HepG2 (cell line): ENCODE results near the gene EXPH5. TPM values are rescaled to one million over a fixed set of nuclear protein-coding genes. Genes with fewer than 3 reads are reported as not detected.

Source experiments
- EED ChIP-seq: sonication (generic); formaldehyde crosslinking; IDR thresholded peaks from 2 replicates; pipeline ENCODE4 v1.5.0; 2020; ENCODE audit warnings: mild to moderate bottlenecking, missing genetic modification reagents
- FOXM1 ChIP-seq: sonication (generic); formaldehyde crosslinking; IDR thresholded peaks from 2 replicates; pipeline ENCODE4 v1.5.0; 2020; ENCODE audit warnings: missing genetic modification reagents
- HHEX ChIP-seq: IDR thresholded peaks from 2 replicates; pipeline ENCODE4 v1.6.1; 2016; ENCODE audit warnings: control low read depth
- MBD4 ChIP-seq: IDR thresholded peaks from 2 replicates; pipeline ENCODE4 v1.6.1; 2012; ENCODE audit warnings: low read length, inconsistent platforms, borderline replicate concordance
- MTF1 ChIP-seq: sonication (generic); formaldehyde crosslinking; IDR thresholded peaks from 2 replicates; pipeline ENCODE4 v1.5.0; 2020; ENCODE audit warnings: missing genetic modification reagents
- NFE2L2 ChIP-seq: fragments of 150-350 bp; IDR thresholded peaks from 2 replicates; pipeline ENCODE4 v1.6.1; 2014; ENCODE audit warnings: low read length
- NFRKB ChIP-seq: fragments of 450-650 bp; IDR thresholded peaks from 2 replicates; pipeline ENCODE4 v1.6.1; 2017
- RFXANK ChIP-seq: IDR thresholded peaks from 2 replicates; pipeline ENCODE4 v1.6.1; 2016
- RFXAP ChIP-seq: sonication (generic); formaldehyde crosslinking; IDR thresholded peaks from 2 replicates; pipeline ENCODE4 v1.4.0; 2020; ENCODE audit warnings: missing genetic modification reagents, borderline replicate concordance
- SMARCE1 ChIP-seq: fragments of 450-650 bp; IDR thresholded peaks from 2 replicates; pipeline ENCODE4 v1.6.1; 2017; ENCODE audit warnings: borderline replicate concordance
- SP140L ChIP-seq: sonication (generic); formaldehyde crosslinking; IDR thresholded peaks from 2 replicates; pipeline ENCODE4 v1.4.0; 2020; ENCODE audit warnings: missing genetic modification reagents, borderline replicate concordance
- SRF ChIP-seq: IDR thresholded peaks from 2 replicates; pipeline ENCODE4 v1.6.1; 2011; ENCODE audit warnings: mild to moderate bottlenecking, low read depth, low read length, moderate library complexity
- TAF1 ChIP-seq: sonication (generic); formaldehyde crosslinking; IDR thresholded peaks from 2 replicates; pipeline ENCODE4 v1.4.0; 2020; ENCODE audit warnings: missing genetic modification reagents
- ZFP90 ChIP-seq: sonication (generic); formaldehyde crosslinking; IDR thresholded peaks from 2 replicates; pipeline ENCODE4 v1.8.0; 2022; ENCODE audit warnings: missing genetic modification reagents, mild to moderate bottlenecking, inconsistent platforms, borderline replicate concordance
- ZFX ChIP-seq: sonication (generic); formaldehyde crosslinking; IDR thresholded peaks from 2 replicates; pipeline ENCODE4 v1.4.0; 2020; ENCODE audit warnings: mild to moderate bottlenecking, low read depth, missing genetic modification reagents, moderate library complexity
- ZFY ChIP-seq: sonication (generic); formaldehyde crosslinking; IDR thresholded peaks from 2 replicates; pipeline ENCODE4 v1.4.0; 2020; ENCODE audit warnings: missing genetic modification reagents
- ZMYM4 ChIP-seq: sonication (generic); formaldehyde crosslinking; IDR thresholded peaks from 2 replicates; pipeline ENCODE4 v1.8.1; 2023; ENCODE audit warnings: mild to moderate bottlenecking, missing genetic modification reagents
- ZNF251 ChIP-seq: sonication (generic); formaldehyde crosslinking; IDR thresholded peaks from 2 replicates; pipeline ENCODE4 v1.9.0; 2021; ENCODE audit warnings: mild to moderate bottlenecking, missing genetic modification reagents
- ZNF629 ChIP-seq: sonication (generic); formaldehyde crosslinking; conservative IDR thresholded peaks from 2 replicates; pipeline ENCODE4 v1.5.0; 2020; ENCODE audit warnings: missing genetic modification reagents
- ZNF672 ChIP-seq: sonication (generic); formaldehyde crosslinking; IDR thresholded peaks from 2 replicates; pipeline ENCODE4 v1.8.1; 2022; ENCODE audit warnings: missing genetic modification reagents
- ZNF777 ChIP-seq: sonication (generic); formaldehyde crosslinking; IDR thresholded peaks from 2 replicates; pipeline ENCODE4 v1.4.0; 2020; ENCODE audit warnings: missing genetic modification reagents
- ZNF792 ChIP-seq: IDR thresholded peaks from 2 replicates; pipeline ENCODE4 v1.6.1; 2016
- ZNF879 ChIP-seq: sonication (generic); formaldehyde crosslinking; IDR thresholded peaks from 2 replicates; pipeline ENCODE4 v1.8.1; 2023; ENCODE audit warnings: missing genetic modification reagents
- polyA plus RNA-seq, 8 experiments: library from polyadenylated mRNA; depleted of rRNA in 3 of 8; stranded (reverse) in 7 of 8; unstranded in 1 of 8; fragments of >200 nt; fragmentation: Illumina TruSeq in 4 of 8; extraction: Trizol in 4 of 8; gene quantifications; 2 replicates each; pipeline versions ENCODE4 v1.2.1 to v1.2.3, GENCODE V29; 2011 to 2016; ENCODE audit warnings: low read depth in 4 of 8, missing spikeins in 1 of 8, mixed read lengths in 1 of 8; ENCODE audit not compliant: insufficient read depth in 1 of 8
- total RNA-seq, 5 experiments: library from RNA; depleted of rRNA; stranded (reverse); fragments of >200 nt; fragmentation: Illumina TruSeq; extraction: Trizol; gene quantifications; 2 replicates each; pipeline ENCODE4 v1.2.3, GENCODE V29; 2016; ENCODE audit warnings: low read depth in 1 of 5
- TF ChIP-seq, protein P1 (sequence below): IDR thresholded peaks from 2 replicates; pipeline ENCODE4 v1.6.1; 2016
- TF ChIP-seq, protein P2 (sequence below): sonication (generic); formaldehyde crosslinking; IDR thresholded peaks from 2 replicates; pipeline ENCODE4 v1.5.0; 2020; ENCODE audit warnings: missing genetic modification reagents
- TF ChIP-seq, protein P3 (sequence below): sonication (generic); formaldehyde crosslinking; IDR thresholded peaks from 2 replicates; pipeline ENCODE4 v1.5.1; 2020; ENCODE audit warnings: missing genetic modification reagents, mild to moderate bottlenecking, borderline replicate concordance
- TF ChIP-seq, protein P4 (sequence below): sonication (generic); formaldehyde crosslinking; IDR thresholded peaks from 2 replicates; pipeline ENCODE4 v1.5.1; 2020; ENCODE audit warnings: mild to moderate bottlenecking, missing genetic modification reagents

The EXPH5 gene
- total and polyA plus RNA-seq, 2 of the 13 experiments (the other 11 are each of a cell fraction or from before 2014, with no cell fraction given): under 0.01 to 0.02 TPM

DNA sequence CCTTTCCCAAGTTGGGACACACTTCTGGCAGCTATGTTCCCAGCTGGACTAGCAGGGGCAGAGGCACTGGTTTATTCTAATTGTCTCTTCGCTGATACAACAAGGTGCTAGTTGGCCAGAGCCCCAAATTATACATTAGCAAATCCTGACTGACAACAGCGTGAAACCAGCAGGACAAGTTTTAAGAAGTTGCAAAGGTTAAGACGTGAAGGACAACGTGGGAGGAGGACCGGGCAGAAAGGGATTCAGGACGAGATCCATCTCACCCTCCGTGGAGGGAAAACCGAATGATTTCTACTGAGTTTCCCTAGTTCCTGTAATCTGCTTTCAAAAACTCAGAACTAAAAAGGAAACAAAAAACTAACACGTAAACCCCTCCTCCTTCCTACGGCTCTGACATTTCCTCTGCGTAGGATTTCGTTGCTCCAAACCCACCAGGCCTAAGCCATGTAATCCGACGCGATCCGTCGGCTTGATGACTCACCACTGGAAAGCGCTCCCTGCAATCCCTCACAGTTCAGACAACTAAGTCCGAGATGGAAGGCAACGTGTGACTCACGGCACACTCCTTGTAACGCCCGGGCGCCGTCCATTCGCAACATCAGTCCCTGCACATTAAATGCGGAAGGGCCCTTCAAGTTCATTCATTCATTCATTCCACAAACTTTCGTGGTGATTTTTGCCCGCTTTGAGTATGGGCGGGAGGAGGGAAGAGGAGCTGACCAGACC, 96.1 kb downstream of the EXPH5 start (continued):
- TF ChIP-seq ZNF777 (CRISPR knock-in tag) (no peak; the same call in 1 of the 2 replicates), ZFX (CRISPR knock-in tag) (peak; percentile 83), EED (CRISPR knock-in tag) (no peak), SMARCE1 (no peak), RFXAP (CRISPR knock-in tag) (0 out of 2 replicates have a peak, but pooled peaks have one; percentile 12), SP140L (peak; percentile 79; the same call in 1 of the 2 replicates), MBD4 (no peak), HHEX (no peak), SRF (no peak), RFXANK (CRISPR knock-in tag) (0 out of 2 replicates have a peak, but pooled peaks have one; percentile 30), FOXM1 (CRISPR knock-in tag) (no peak), NFE2L2 (no peak), ZNF629 (CRISPR knock-in tag) (no peak; the same call in 1 of the 2 replicates), ZMYM4 (CRISPR knock-in tag) (peak; percentile 32; the same call in 1 of the 2 replicates), ZNF792 (no peak), ZNF251 (CRISPR knock-in tag) (no peak), ZFP90 (CRISPR knock-in tag) (no peak), MTF1 (CRISPR knock-in tag) (no peak), NFRKB (no peak), TAF1 (CRISPR knock-in tag) (peak; percentile 82), ZFY (CRISPR knock-in tag) (no peak; the same call in none of the 2 replicates), ZNF879 (CRISPR knock-in tag) (0 out of 2 replicates have a peak, but pooled peaks have one; percentile 45), ZNF672 (0 out of 2 replicates have a peak, but pooled peaks have one; percentile 63)
- TF ChIP-seq, protein P1, sequence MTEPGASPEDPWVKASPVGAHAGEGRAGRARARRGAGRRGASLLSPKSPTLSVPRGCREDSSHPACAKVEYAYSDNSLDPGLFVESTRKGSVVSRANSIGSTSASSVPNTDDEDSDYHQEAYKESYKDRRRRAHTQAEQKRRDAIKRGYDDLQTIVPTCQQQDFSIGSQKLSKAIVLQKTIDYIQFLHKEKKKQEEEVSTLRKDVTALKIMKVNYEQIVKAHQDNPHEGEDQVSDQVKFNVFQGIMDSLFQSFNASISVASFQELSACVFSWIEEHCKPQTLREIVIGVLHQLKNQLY (CRISPR knock-in tag): no peak
- TF ChIP-seq, protein P2, sequence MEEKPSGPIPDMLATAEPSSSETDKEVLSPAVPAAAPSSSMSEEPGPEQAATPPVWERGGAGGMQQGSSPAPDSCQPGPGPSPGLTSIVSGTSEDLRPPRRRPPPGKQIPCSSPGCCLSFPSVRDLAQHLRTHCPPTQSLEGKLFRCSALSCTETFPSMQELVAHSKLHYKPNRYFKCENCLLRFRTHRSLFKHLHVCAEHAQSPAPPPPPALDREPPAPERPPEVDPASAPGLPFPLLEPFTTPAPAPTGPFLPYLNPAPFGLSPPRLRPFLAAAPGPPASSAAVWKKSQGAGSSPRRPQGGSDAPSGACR (CRISPR knock-in tag): no peak
- TF ChIP-seq, protein P3, sequence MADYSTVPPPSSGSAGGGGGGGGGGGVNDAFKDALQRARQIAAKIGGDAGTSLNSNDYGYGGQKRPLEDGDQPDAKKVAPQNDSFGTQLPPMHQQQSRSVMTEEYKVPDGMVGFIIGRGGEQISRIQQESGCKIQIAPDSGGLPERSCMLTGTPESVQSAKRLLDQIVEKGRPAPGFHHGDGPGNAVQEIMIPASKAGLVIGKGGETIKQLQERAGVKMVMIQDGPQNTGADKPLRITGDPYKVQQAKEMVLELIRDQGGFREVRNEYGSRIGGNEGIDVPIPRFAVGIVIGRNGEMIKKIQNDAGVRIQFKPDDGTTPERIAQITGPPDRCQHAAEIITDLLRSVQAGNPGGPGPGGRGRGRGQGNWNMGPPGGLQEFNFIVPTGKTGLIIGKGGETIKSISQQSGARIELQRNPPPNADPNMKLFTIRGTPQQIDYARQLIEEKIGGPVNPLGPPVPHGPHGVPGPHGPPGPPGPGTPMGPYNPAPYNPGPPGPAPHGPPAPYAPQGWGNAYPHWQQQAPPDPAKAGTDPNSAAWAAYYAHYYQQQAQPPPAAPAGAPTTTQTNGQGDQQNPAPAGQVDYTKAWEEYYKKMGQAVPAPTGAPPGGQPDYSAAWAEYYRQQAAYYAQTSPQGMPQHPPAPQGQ (CRISPR knock-in tag): no peak
- TF ChIP-seq, protein P4, sequence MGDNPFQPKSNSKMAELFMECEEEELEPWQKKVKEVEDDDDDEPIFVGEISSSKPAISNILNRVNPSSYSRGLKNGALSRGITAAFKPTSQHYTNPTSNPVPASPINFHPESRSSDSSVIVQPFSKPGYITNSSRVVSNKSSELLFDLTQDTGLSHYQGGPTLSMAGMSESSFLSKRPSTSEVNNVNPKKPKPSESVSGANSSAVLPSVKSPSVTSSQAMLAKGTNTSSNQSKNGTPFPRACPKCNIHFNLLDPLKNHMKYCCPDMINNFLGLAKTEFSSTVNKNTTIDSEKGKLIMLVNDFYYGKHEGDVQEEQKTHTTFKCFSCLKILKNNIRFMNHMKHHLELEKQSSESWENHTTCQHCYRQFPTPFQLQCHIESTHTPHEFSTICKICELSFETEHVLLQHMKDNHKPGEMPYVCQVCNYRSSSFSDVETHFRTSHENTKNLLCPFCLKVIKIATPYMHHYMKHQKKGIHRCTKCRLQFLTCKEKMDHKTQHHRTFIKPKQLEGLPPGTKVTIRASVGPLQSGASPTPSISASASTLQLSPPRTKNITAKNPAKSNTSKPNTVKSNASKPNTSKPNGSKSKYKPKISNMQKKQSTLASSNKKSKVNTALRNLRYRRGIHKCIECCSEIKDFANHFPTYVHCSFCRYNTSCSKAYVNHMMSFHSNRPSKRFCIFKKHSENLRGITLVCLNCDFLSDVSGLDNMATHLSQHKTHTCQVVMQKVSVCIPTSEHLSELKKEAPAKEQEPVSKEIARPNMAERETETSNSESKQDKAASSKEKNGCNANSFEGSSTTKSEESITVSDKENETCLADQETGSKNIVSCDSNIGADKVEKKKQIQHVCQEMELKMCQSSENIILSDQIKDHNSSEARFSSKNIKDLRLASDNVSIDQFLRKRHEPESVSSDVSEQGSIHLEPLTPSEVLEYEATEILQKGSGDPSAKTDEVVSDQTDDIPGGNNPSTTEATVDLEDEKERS (CRISPR knock-in tag): 0 out of 2 replicates have a peak, but pooled peaks have one; percentile 32
